ENCODE measurements around the gene VWA8.

The VWA8 gene

DNA sequence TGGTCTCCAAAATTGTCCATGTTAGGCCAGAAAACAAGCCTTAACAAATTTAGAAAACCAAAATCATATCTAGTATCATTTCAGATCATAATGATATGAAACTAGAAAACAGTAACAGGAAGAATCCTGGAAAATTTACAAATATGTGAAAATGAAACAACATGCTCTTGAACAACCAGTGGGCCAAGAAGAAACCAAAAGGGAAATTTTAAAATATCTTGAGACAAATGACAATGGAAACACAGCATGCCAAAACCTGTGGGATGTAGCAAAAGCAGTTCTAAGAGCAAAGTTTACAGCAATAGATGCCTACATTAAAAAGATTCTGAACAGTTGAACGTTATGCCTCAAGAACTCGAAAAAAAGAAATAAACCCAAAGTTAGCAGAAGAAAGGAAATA lies 32.6 kb downstream of the VWA8 start (continued):
- TF ChIP-seq ZFP69B (tag by site-specific recombination; IDR thresholded peaks at IDR 0.05) = no peak
- no peak for TF ChIP-seq OSR2 (tag by site-specific recombination; IDR thresholded peaks at IDR 0.05)
- no peak for TF ChIP-seq PRDM6 (tag by site-specific recombination; IDR thresholded peaks at IDR 0.05)
- no peak for TF ChIP-seq ZNF121 (tag by site-specific recombination; IDR thresholded peaks at IDR 0.05)
- no peak for TF ChIP-seq ZNF585B (tag by site-specific recombination; IDR thresholded peaks at IDR 0.05)
- no peak for TF ChIP-seq ZNF394 (tag by site-specific recombination; IDR thresholded peaks at IDR 0.05; ENCODE audit: borderline replicate concordance)
- no peak for TF ChIP-seq ZNF214 (tag by site-specific recombination; IDR thresholded peaks at IDR 0.05; ENCODE audit: borderline replicate concordance)
- no peak for TF ChIP-seq ZNF621 (tag by site-specific recombination; IDR thresholded peaks at IDR 0.05)
- TF ChIP-seq ZNF776 (tag by site-specific recombination; IDR thresholded peaks at IDR 0.05; ENCODE audit: borderline replicate concordance) = no peak

- Histone ChIP-seq H3K9me3 (ENCODE audit: control insufficient read depth, insufficient read depth, low read depth, low read length) (no peaks in the 10 kb centered on the region), H3K4me1 (ENCODE audit: control insufficient read depth, insufficient read depth, low read length) (no peaks in the 10 kb centered on the region), H3K4me3 (ENCODE audit: low read depth, low read length) (no peak overlapping the region), H3K36me3 (ENCODE audit: control insufficient read depth in 2 of 2, insufficient read depth in 1 of 2, low read length in 2 of 2) (no peaks in the 10 kb centered on the region), H3K27ac (ENCODE audit: extremely low read depth, low read depth, low read length) (no peak overlapping the region)
- POLR2A ChIA-PET = no interaction called here
- TF ChIP-seq ZNF169 (tag by site-specific recombination; IDR thresholded peaks at IDR 0.05) (no peak), ZNF791 (tag by site-specific recombination; IDR thresholded peaks at IDR 0.05) (peak; percentile 83), BCL11B (tag by site-specific recombination; IDR thresholded peaks at IDR 0.05; ENCODE audit: low read depth) (no peak), SALL2 (tag by site-specific recombination; IDR thresholded peaks at IDR 0.05; ENCODE audit: borderline replicate concordance) (no peak), ZNF785 (tag by site-specific recombination; IDR thresholded peaks at IDR 0.05) (no peak), ZNF366 (tag by site-specific recombination; conservative IDR thresholded peaks at IDR 0.05) (no peak), ZNF311 (tag by site-specific recombination; IDR thresholded peaks at IDR 0.05; ENCODE audit: borderline replicate concordance) (no peak), ZNF529 (tag by site-specific recombination; IDR thresholded peaks at IDR 0.05; ENCODE audit: insufficient replicate concordance) (peak; percentile 17), SCRT1 (tag by site-specific recombination; IDR thresholded peaks at IDR 0.05; ENCODE audit: borderline replicate concordance) (no peak), ZBTB49 (tag by site-specific recombination; IDR thresholded peaks at IDR 0.05; ENCODE audit: low read depth) (no peak), CTCF (tag by site-specific recombination; IDR thresholded peaks at IDR 0.05) (no peak), SETDB1 (IDR thresholded peaks at IDR 0.05; ENCODE audit: insufficient read length, low read length) (peak; percentile 88), REPIN1 (tag by site-specific recombination; IDR thresholded peaks at IDR 0.05; ENCODE audit: low read depth) (no peak), MEIS1 (CRISPR knock-in tag; IDR thresholded peaks at IDR 0.05; ENCODE audit: borderline replicate concordance) (no peak), PRDM1 (tag by site-specific recombination; IDR thresholded peaks at IDR 0.05) (no peak), KLF16 (tag by site-specific recombination; IDR thresholded peaks at IDR 0.05) (no peak)
- CTCF ChIA-PET = interaction anchor here (0.6 to 1.3 kb wide), 2 partner anchors 10 to 186 kb away, joined by 3 to 4 read pairs; no protein-coding TSS in a partner anchor
Measured at GRCh38 chr13:41925014-41925413, 35.9 kb downstream of the VWA8 start.
